ENCODE measurements around the gene PSMB5.

DNA sequence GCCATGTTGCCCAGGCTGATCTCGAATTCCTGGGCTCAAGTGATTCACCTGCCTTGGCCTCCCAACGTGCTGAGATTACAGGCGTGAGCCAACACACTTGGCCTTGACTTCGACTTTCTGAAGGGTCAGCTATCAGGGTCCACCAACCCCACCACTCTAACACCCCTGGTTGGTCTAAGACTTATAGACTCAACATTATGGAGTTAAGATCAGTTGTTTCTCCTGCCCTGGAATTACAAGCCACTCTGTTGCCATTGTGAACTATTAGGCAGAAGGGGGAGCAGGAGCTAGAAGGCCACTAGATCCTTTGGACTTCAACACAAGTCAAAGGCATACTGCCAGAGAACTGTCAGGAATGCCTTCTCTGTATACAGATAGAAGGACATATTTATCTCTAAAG lies 5.4 kb upstream of the PSMB5 start:
- TF ChIP-seq CTCF (IDR thresholded peaks at IDR 0.05; ENCODE audit: borderline replicate concordance, extremely low read depth, low read length, poor library complexity, severe bottlenecking) = no peak
- no peak for TF ChIP-seq EZH2 (IDR thresholded peaks at IDR 0.05; ENCODE audit: borderline replicate concordance, low read depth, low read length, severe bottlenecking)

Data from DND-41 (cell line).